ENCODE measurements around the gene PARP4.

DNA sequence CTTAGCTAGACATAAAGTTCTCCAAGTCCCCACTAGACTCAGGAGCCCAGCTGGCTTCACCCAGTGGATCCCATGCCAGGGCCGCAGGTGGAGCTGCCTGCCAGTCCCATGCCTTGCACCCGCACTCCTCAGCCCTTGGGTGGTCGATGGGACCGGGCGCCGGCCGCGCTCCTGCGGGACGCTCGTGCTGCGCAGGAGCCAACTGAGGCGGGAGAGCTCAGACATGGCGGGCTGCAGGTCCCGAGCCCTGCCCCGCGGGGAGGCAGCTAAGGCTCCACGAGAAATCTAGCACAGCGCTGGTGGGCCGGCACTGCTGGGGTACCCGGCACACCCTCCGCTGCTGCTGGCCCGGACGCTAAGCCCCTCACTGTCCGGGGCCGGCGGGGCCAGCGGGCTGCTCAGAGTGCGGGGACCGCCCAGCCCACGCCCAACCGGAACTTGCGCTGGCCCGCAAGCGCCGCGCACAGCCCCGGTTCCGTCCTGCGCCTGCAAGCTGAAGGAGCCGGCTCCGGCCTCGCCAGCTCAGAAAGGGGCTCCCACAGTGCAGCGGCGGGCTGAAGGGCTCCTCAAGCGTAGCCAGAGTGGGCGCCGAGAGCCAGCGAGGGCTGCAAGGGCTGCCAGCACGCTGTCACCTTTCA is 5.8 kb downstream of the PARP4 start:
- no peak for TF ChIP-seq CTCF (IDR thresholded peaks at IDR 0.05)
- no peak for TF ChIP-seq POLR2A (IDR thresholded peaks at IDR 0.05; ENCODE audit: low read depth)

All from esophagus muscularis mucosa (tissue), 3 donors.